H1 (cell line): ENCODE data around the gene KCP. TPM values are rescaled to one million over a fixed set of nuclear protein-coding genes. Genes with fewer than 3 reads are reported as not detected.

Experiments used
- CTCF ChIA-PET: fragments of 300-600 bp; sonication (Branson Sonifier 250); formaldehyde crosslinking; loops from one replicate; lab custom pipeline; 2021; ENCODE audit not compliant: partially characterized antibody; lab: Charles Lee
- POLR2A ChIA-PET: fragments of 300-600 bp; sonication (Branson Sonifier 250); formaldehyde crosslinking; loops from one replicate; lab custom pipeline; 2021; ENCODE audit warnings: inconsistent platforms; ENCODE audit not compliant: partially characterized antibody; lab: Charles Lee
- DNase-seq, 2 experiments: peaks; one replicate each; pipeline versions ENCODE4 v3.0.0 to v3.0.0-alpha.2; 2010 to 2022; ENCODE audit warnings: low spot score in 2 of 2, low read depth in 1 of 2, mixed read lengths in 1 of 2
- FAIRE-seq: peaks from 2 replicates; lab custom pipeline; 2011; peaks lifted over from hg19 to GRCh38; lab: Jason Lieb, UNC
- H2AFZ ChIP-seq: 2 replicates; pipeline ENCODE4 v1.8.1; 2012; ENCODE audit warnings: low read length, inconsistent platforms
- H2AK5ac ChIP-seq: 2 replicates; pipeline ENCODE4 v1.6.1; 2013; ENCODE audit warnings: low read depth, low read length
- H2BK120ac ChIP-seq: replicated peaks from 2 replicates; pipeline ENCODE3; 2013; ENCODE audit warnings: low read depth, low read length, inconsistent platforms
- H2BK12ac ChIP-seq: 2 replicates; pipeline ENCODE4 v1.6.1; 2013; ENCODE audit warnings: low read depth, low read length
- H2BK15ac ChIP-seq: 2 replicates; pipeline ENCODE4 v1.6.1; 2013; ENCODE audit warnings: low read length
- H2BK20ac ChIP-seq: 2 replicates; pipeline ENCODE4 v1.6.1; 2013; ENCODE audit warnings: low read length
- H2BK5ac ChIP-seq: 2 replicates; pipeline ENCODE4 v1.6.1; 2013; ENCODE audit warnings: low read depth, low read length
- H3K14ac ChIP-seq: 2 replicates; pipeline ENCODE4 v1.6.1; 2013; ENCODE audit warnings: inconsistent platforms; ENCODE audit not compliant: insufficient read length
- H3K18ac ChIP-seq: 2 replicates; pipeline ENCODE4 v1.6.1; 2013; ENCODE audit warnings: low read length; ENCODE audit errors: extremely low read depth
- H3K23ac ChIP-seq: 2 replicates; pipeline ENCODE4 v1.6.1; 2013; ENCODE audit warnings: inconsistent platforms; ENCODE audit not compliant: insufficient read length
- H3K23me2 ChIP-seq: 2 replicates; pipeline ENCODE4 v1.6.1; 2013; ENCODE audit warnings: low read depth, low read length
- H3K27ac ChIP-seq: 2 replicates; pipeline ENCODE4 v1.6.1; 2011; ENCODE audit warnings: low read depth, low read length, inconsistent platforms
- H3K27me3 ChIP-seq, 4 experiments: replicated peaks in 1 of 4; 1 replicate in 1 of 4; 2 replicates in 3 of 4; pipeline versions ENCODE4 v1.6.1 to v1.8.1; 2011 to 2013; ENCODE audit warnings: low read length in 3 of 4, mild to moderate bottlenecking in 3 of 4, inconsistent platforms in 2 of 4, mixed read lengths in 2 of 4, moderate library complexity in 1 of 4; ENCODE audit not compliant: control insufficient read depth in 3 of 4, insufficient read depth in 3 of 4; ENCODE audit errors: extremely low read depth in 1 of 4
- H3K36me3 ChIP-seq, 4 experiments: 2 replicates each; pipeline versions ENCODE4 v1.6.1 to v1.8.1; 2011 to 2013; ENCODE audit warnings: mild to moderate bottlenecking in 4 of 4, low read length in 3 of 4, moderate library complexity in 2 of 4, control low read depth in 1 of 4, inconsistent platforms in 1 of 4; ENCODE audit not compliant: insufficient read depth in 4 of 4, control insufficient read depth in 2 of 4
- H3K4ac ChIP-seq: replicated peaks from 2 replicates; pipeline ENCODE3; 2013; ENCODE audit warnings: low read length, low read depth, mixed read lengths, inconsistent platforms; ENCODE audit not compliant: insufficient read length
- H3K4me1 ChIP-seq, 4 experiments: replicated peaks in 1 of 4; 1 replicate in 1 of 4; 2 replicates in 3 of 4; pipeline versions ENCODE4 v1.6.1 to v1.8.1; 2011 to 2013; ENCODE audit warnings: low read length in 3 of 4, inconsistent platforms in 2 of 4, mixed read lengths in 1 of 4; ENCODE audit not compliant: insufficient read depth in 4 of 4, control insufficient read depth in 3 of 4
- H3K4me2 ChIP-seq, 2 experiments: 2 replicates each; pipeline versions ENCODE4 v1.6.1 to v1.8.1; 2011 to 2013; ENCODE audit warnings: low read depth in 2 of 2, low read length in 2 of 2, control low read depth in 1 of 2, inconsistent platforms in 1 of 2, mild to moderate bottlenecking in 1 of 2; ENCODE audit not compliant: insufficient read depth in 1 of 2
- H3K4me3 ChIP-seq, 4 experiments: fragments of 200-600, 300-600 bp in 1 of 4; sonication (generic), shearing (Covaris generic), sonication (Bioruptor Twin) in 1 of 4; 2 replicates each; pipeline versions ENCODE4 v1.5.1 to v1.8.1; 2011 to 2016; ENCODE audit warnings: low read length in 4 of 4, low read depth in 3 of 4, control low read depth in 2 of 4, inconsistent platforms in 2 of 4, mild to moderate bottlenecking in 2 of 4, mixed read lengths in 1 of 4, moderate library complexity in 1 of 4; ENCODE audit not compliant: insufficient read depth in 2 of 4; ENCODE audit errors: extremely low read depth in 1 of 4
- H3K56ac ChIP-seq: replicated peaks from 2 replicates; pipeline ENCODE3; 2013; ENCODE audit warnings: low read depth, mild to moderate bottlenecking, mixed read lengths, low read length, inconsistent platforms; ENCODE audit not compliant: insufficient read length
- H3K79me1 ChIP-seq: 2 replicates; pipeline ENCODE4 v1.6.1; 2013; ENCODE audit warnings: low read depth, low read length, control low read depth
- H3K79me2 ChIP-seq, 2 experiments: 2 replicates each; pipeline versions ENCODE4 v1.6.1 to v1.8.1; 2012 to 2013; ENCODE audit warnings: low read length in 2 of 2, mild to moderate bottlenecking in 2 of 2, inconsistent platforms in 1 of 2; ENCODE audit not compliant: insufficient read depth in 2 of 2, control insufficient read depth in 1 of 2
- H3K9ac ChIP-seq, 4 experiments: replicated peaks in 1 of 4; 1 replicate in 1 of 4; 2 replicates in 3 of 4; pipeline versions ENCODE4 v1.6.1 to v1.8.1; 2011 to 2013; ENCODE audit warnings: low read depth in 3 of 4, low read length in 3 of 4, control low read depth in 2 of 4, mild to moderate bottlenecking in 2 of 4, moderate library complexity in 2 of 4, inconsistent platforms in 1 of 4; ENCODE audit errors: extremely low read depth in 1 of 4
- H3K9me3 ChIP-seq, 2 experiments: 2 replicates each; pipeline versions ENCODE4 v1.6.1 to v1.8.1; 2012 to 2013; ENCODE audit warnings: mild to moderate bottlenecking in 2 of 2, moderate library complexity in 2 of 2, control low read depth in 1 of 2, inconsistent platforms in 1 of 2, low read depth in 1 of 2, low read length in 1 of 2, mixed read lengths in 1 of 2; ENCODE audit not compliant: insufficient read depth in 2 of 2
- H4K20me1 ChIP-seq, 2 experiments: replicated peaks in 1 of 2; 2 replicates each; pipeline versions ENCODE3 to v1.8.1; 2011 to 2013; ENCODE audit warnings: inconsistent platforms in 2 of 2, low read length in 2 of 2, mild to moderate bottlenecking in 1 of 2; ENCODE audit not compliant: insufficient read depth in 2 of 2, control insufficient read depth in 1 of 2
- H4K5ac ChIP-seq: 2 replicates; pipeline ENCODE4 v1.6.1; 2013; ENCODE audit warnings: low read length, low read depth, mixed read lengths, inconsistent platforms; ENCODE audit not compliant: insufficient read length
- H4K8ac ChIP-seq: 2 replicates; pipeline ENCODE4 v1.8.0; 2013; ENCODE audit warnings: mild to moderate bottlenecking, moderate library complexity, low read length, inconsistent platforms; ENCODE audit not compliant: insufficient read depth; ENCODE audit errors: extremely low read depth
- H4K91ac ChIP-seq: replicated peaks from 2 replicates; pipeline ENCODE3; 2013; ENCODE audit warnings: low read length, mixed read lengths, inconsistent platforms; ENCODE audit not compliant: insufficient read length
- KDM4A ChIP-seq: IDR thresholded peaks from one replicate; pipeline ENCODE4 v1.7.1; 2012; ENCODE audit warnings: low read depth, mild to moderate bottlenecking, moderate library complexity, low read length, inconsistent platforms; ENCODE audit not compliant: severe bottlenecking
- TEAD4 ChIP-seq: IDR thresholded peaks from 2 replicates; pipeline ENCODE4 v1.6.1; 2012; ENCODE audit warnings: low read depth, low read length, inconsistent platforms, mixed read lengths
- WGBS, 2 experiments: shearing (Covaris generic) in 1 of 2; methylation state at CpG; one replicate each; pipeline versions ENCODE4 v1.1.6 to v1.1.7; 2013 to 2015; ENCODE audit warnings: low lambda C conversion rate in 2 of 2, mixed read lengths in 2 of 2, inconsistent platforms in 1 of 2, low coverage in 1 of 2, missing lambda C conversion rate in 1 of 2; ENCODE audit not compliant: insufficient replicate concordance in 2 of 2, insufficient coverage in 1 of 2, insufficient read length in 1 of 2; ENCODE audit errors: extremely low coverage in 1 of 2, missing lambda C conversion rate in 1 of 2; 5-methylcytosine and 5-hydroxymethylcytosine counted together
- polyA plus RNA-seq, 7 experiments: library from polyadenylated mRNA; depleted of rRNA in 3 of 7; stranded (reverse) in 5 of 7; unstranded in 2 of 7; fragments of >200 nt in 5 of 7; fragments of 200-250 nt in 2 of 7; gene quantifications; 1 replicate in 5 of 7; 2 replicates in 1 of 7; 4 replicates in 1 of 7; pipeline versions ENCODE4 v1.2.1 to v1.2.3, GENCODE V29; 2011 to 2013; ENCODE audit warnings: missing spikeins in 2 of 7, mixed read lengths in 2 of 7
- total RNA-seq: library from RNA; stranded (reverse); fragmentation: NEBNext Ultra II Directional; extraction: Animal tissue kit (Norgen Biotek cat#: 25700); gene quantifications from 2 replicates; pipeline ENCODE4 v1.2.1, GENCODE V29; 2021

The KCP gene
- total and polyA plus RNA-seq, 2 of the 8 experiments (the other 6 are each of a cell fraction or from before 2014, with no cell fraction given): 1.3 to 2.0 TPM

GRCh38 chr7:128842674-128843641 is 67.6 kb downstream of the KCP start:
- CTCF ChIA-PET: interaction anchor here (0.6 to 11.5 kb wide), 22 partner anchors 9 to 112 kb away, joined by 3 to 148 read pairs (median 4); partner anchors contain the start of genes ATP6V1F and KCP

More at GRCh38 chr7:128842674-128843641, 67.6 kb downstream of the KCP start:
- H4K91ac ChIP-seq: no peak overlapping the region
- no peak overlapping the region for H2BK5ac ChIP-seq
- H3K23ac ChIP-seq: no peak overlapping the region
- WGBS, 2 experiments: 92% methylated on average over 35 of the region's 38 CpGs; no CpG with 5 or more reads in 1 of the 2 experiments
- no peak overlapping the region for H2AFZ ChIP-seq
- H2BK12ac ChIP-seq: no peak overlapping the region
- H3K18ac ChIP-seq: no peak overlapping the region; the same call in 1 of the 2 replicates
- FAIRE-seq: no peak
- H3K27me3 ChIP-seq: no peaks in the 10 kb centered on the region; a peak in 1 of 7 replicates
- no peak overlapping the region for H3K4me2 ChIP-seq
- H3K56ac ChIP-seq: no peak overlapping the region
- POLR2A ChIA-PET: interaction anchor here (1.0 kb wide), 1 partner anchor 41 kb away, joined by 3 read pairs; no protein-coding TSS in a partner anchor
- no peak overlapping the region for H3K14ac ChIP-seq
- TF ChIP-seq KDM4A (no peak), TEAD4 (no peak)
- H3K9me3 ChIP-seq: no peaks in the 10 kb centered on the region
- H2BK20ac ChIP-seq: no peak overlapping the region
- no peaks in the 10 kb centered on the region for H3K23me2 ChIP-seq
- H3K4me1 ChIP-seq: peaks cover 0 to 10% (median 5%) of the 10 kb centered on the region in 4 experiments; a peak in 6 of 7 replicates
- no peak overlapping the region for H3K4me3 ChIP-seq
- H3K79me1 ChIP-seq: no peaks in the 10 kb centered on the region
- H3K36me3 ChIP-seq: no peaks in the 10 kb centered on the region
- no peak overlapping the region for H3K4ac ChIP-seq
- no peak for DNase-seq
- H2AK5ac ChIP-seq: no peak overlapping the region; the same call in 1 of the 2 replicates
- no peak overlapping the region for H4K5ac ChIP-seq
- H4K20me1 ChIP-seq: no peaks in the 10 kb centered on the region
- H4K8ac ChIP-seq: no peak overlapping the region; the same call in 1 of the 2 replicates
- no peak overlapping the region for H3K9ac ChIP-seq
- no peak overlapping the region for H2BK120ac ChIP-seq
- 0 out of 2 replicates have a peak overlapping the region, but pooled peaks have one; percentile 29 for H2BK15ac ChIP-seq
- H3K79me2 ChIP-seq: no peaks in the 10 kb centered on the region
- H3K27ac ChIP-seq: no peak overlapping the region
